Measurements from ENCODE around the gene TIGD1.

- no peak for TF ChIP-seq CTCF (conservative IDR thresholded peaks at IDR 0.05; ENCODE audit: low read depth, low read length)
- TF ChIP-seq EZH2 (IDR thresholded peaks at IDR 0.05; ENCODE audit: borderline replicate concordance, low read depth, low read length, poor library complexity, severe bottlenecking): no peak
Observed at GRCh38 chr2:232581725-232582124, 31.4 kb upstream of the TIGD1 start.
